Stimulated activated CD4-positive, alpha-beta T cell treated with anti-CD3 and anti-CD28 coated beads, TNF-alpha, amount 100 ng/mL, for 1 hour (primary cell): ENCODE measurements around the gene EHBP1L1.
A peak's percentile ranks its signal among the peaks of the same experiment; 100 is the strongest.

Experiments used
- DNase-seq, 3 donors: peaks; one replicate each; pipeline ENCODE4 v3.0.0-alpha.2; 2020; ENCODE audit warnings: low read depth in 3 of 3, low spot score in 1 of 3

EHBP1L1 gene

GRCh38 chr11:65576867-65577755, 1.3 kb downstream of the EHBP1L1 start:
- no peak for DNase-seq

DNA sequence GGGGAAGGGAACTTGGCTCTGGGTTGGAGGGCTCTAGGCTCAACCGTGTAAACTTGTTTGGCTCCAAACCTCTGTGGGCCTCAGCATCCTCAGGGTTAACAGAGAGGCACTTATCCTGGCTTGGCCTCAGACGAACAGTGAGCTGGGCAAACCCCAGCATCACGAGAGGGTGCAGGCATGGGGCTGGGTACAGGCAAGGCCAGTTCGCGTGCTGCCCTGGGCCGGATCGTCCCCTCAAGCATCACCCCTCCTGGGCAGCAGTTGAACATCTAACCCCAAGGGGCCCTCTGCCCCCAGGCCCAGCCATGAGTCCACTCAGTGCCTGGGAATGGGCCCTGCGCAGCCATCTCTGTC, 1.9 kb downstream of the EHBP1L1 start:
- DNase-seq: no peak

- DNase-seq: no peak
Measured at GRCh38 chr11:65578134-65578533, 2.3 kb downstream of the EHBP1L1 start.

DNA sequence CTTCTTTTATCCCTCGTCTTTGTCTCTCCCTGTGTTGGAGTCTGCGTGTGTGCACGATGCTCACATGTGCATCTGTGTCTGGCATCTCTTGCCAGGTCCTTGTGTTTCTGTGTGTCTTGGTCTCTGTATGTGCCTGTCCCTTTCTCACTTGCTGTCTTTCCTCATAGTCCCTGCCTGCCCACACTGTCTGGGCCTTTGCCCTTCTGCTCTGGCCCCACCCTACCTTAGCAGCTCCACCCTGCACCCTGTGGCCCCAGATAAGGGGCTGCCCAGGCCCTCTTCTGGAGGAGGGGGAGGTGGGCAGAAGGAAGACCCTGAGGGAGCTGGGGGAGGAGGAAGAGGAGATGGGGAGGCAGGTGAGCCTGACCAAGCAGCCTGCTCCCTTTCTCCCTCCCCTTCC, 2.8 kb downstream of the EHBP1L1 start:
- DNase-seq: no peak

- no peak for DNase-seq
Measured at GRCh38 chr11:65579291-65579690, 3.4 kb downstream of the EHBP1L1 start.

DNA sequence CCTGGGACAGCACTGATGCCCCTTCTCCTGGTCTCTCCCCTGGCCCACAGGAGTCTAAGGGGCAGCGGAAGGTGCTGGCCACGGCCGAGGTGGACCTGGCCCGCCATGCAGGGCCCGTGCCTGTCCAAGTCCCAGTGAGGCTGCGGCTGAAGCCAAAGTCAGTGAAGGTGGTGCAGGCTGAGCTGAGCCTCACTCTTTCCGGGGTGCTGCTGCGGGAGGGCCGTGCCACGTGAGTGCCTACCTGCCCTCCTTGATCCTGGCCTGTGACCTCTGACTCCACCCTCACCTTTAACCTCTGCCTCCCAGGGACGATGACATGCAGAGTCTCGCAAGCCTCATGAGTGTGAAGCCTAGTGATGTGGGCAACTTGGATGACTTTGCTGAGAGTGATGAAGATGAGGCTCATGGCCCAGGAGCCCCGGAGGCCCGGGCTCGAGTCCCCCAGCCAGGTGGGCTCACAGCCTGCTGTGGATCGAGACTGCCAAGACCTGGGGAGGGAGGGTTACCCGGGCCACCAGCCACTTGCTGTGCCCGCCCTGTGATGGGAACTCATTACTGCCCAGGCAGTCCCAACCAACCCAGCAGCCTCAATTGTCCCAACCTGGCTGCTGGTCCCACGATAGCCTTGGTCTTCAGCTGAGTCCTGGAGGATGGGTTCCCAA, 4.3 kb downstream of the EHBP1L1 start:
- DNase-seq: no peak

DNA sequence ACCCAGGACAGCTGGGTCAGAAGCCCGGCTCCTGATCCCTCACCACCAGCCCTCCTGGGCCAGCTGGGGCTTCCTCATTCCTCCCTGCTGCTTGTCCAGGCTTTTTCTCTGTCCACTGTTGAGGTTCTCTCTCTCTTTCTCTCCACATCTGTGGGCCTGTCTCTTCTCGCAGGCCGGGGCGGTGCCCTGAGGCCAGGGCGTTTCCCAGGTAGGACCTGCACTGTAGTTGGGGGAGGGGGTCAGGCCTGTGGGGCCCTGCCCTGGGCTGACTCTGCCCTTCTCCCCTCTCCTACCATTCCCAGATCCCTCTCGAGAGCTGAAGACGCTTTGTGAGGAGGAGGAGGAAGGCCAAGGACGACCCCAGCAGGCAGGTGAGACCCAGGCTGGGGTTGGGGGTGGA, 4.9 kb downstream of the EHBP1L1 start:
- no peak for DNase-seq

- no peak for DNase-seq
Measured at GRCh38 chr11:65581928-65582327, 6.1 kb downstream of the EHBP1L1 start.

DNA sequence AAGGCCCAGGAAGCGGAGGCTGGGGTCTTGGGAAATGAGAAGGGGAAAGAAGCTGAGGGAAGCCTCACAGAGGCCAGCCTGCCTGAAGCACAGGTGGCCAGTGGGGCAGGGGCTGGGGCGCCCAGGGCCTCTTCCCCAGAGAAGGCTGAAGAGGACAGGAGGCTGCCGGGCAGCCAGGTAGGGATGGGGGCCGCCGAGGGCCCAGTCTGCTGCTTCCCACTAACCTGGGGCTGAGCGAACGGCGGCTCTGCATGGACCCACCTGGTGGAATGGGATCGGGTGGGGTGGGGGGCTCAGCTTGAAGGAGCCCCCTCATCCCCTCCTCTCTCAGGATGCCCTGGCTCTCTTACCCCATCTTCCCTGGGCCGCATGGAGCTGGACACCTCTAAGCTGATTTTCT, 7.7 kb downstream of the EHBP1L1 start:
- no peak for DNase-seq

GRCh38 chr11:65584106-65584505, 8.3 kb downstream of the EHBP1L1 start:
- no peak for DNase-seq

DNA sequence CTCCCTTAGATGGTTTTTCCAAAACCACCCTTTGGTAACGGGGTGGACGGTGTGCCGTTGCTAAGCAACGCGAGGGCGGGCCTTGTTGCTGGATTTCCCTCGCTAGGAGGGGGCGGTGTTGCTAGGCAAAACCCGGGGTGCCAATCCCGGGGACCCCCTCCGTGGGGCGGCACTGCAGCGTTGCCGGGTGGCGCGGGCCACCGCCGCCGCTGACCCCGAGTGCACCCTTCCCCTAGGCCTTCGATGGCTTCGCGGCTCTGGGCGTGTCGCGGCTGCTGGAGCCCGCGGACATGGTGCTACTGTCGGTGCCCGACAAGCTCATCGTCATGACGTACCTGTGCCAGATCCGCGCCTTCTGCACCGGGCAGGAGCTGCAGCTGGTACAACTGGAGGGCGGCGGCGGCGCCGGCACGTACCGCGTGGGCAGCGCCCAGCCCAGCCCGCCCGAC, 8.9 kb downstream of the EHBP1L1 start:
- DNase-seq: no peak

- no peak for DNase-seq
Measured at GRCh38 chr11:65585396-65586246, 9.8 kb downstream of the EHBP1L1 start.

GRCh38 chr11:65586247-65586630, 10.4 kb downstream of the EHBP1L1 start:
- DNase-seq: no peak

GRCh38 chr11:65586676-65587075, 10.8 kb downstream of the EHBP1L1 start:
- no peak for DNase-seq

DNA sequence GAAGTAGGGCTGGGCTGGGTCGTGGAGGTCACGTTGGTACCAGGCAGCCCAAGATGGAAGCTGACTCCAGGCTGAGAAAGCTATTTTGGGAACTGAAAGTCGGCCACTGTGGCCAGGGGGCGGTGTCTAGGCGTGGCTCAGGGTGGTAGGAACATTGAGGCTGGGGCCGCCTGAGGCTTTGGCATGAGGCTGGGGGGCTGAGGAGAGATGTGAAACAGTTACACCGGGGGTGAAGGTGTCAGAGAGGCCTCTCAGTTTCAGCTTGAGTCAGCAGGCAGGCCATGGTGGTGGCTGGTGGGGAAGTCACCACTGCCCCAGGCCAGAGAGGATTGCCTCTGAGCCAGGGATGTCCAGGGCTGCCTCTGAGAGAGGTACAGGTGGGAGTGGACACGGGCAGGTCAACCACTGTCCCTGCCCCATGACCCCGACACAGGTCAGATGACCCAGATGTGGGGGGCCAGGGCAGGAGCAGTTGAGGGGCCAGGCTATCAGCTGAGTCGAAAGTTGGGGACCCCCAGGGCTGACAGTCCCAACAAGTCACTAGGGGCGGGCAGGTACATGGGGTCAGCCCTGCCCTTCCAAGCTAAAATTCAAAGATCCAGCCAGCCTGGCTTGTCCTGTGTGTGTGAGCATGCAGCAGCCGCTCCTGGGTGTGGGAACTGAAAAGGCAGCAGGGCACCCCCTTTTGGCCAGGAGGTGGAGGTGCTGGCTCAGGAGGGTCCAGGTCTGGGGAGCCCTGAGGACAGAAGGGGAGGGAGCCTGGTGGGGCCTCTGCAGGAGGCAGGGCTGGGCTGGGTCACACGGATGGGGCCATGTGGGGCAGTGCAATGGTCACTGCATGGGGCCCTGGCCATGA, 12.6 kb downstream of the EHBP1L1 start:
- peak; percentile 48 to 56 (median 52) for DNase-seq

DNA sequence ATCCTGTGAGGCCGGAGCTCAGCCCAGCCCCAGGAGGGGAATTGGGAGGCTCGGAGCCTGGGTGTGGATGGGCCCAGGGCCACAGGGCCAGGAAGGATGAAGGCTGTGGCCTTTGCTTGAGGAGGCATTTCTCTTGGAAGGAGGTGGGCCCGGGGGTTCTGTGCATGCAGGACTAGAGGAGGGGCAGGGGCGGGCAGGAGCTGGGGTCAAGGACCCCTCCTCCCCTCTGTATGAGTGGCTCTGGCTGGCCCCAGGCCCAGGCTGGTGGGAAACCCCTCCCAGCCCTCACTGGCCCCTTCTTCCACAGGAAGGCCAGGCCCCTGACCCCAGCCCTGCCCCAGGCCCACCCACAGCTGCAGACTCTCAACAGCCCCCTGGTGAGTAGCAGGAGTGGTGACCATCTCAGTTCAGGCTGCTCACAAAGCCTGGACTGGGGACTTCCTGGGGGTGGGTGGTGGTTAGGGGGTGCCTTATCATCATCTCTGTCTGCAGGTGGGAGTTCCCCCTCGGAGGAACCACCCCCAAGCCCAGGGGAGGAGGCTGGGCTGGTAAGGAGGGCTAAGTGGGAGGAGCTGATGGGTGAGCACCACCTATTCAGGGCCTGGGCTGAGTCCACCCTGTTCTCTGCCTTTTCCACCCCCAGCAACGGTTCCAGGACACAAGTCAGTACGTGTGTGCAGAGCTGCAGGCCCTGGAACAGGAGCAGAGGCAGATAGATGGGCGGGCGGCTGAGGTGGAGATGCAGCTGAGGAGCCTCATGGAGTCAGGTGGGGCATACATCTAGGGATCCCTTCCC, 13.8 kb downstream of the EHBP1L1 start:
- DNase-seq: no peak

DNA sequence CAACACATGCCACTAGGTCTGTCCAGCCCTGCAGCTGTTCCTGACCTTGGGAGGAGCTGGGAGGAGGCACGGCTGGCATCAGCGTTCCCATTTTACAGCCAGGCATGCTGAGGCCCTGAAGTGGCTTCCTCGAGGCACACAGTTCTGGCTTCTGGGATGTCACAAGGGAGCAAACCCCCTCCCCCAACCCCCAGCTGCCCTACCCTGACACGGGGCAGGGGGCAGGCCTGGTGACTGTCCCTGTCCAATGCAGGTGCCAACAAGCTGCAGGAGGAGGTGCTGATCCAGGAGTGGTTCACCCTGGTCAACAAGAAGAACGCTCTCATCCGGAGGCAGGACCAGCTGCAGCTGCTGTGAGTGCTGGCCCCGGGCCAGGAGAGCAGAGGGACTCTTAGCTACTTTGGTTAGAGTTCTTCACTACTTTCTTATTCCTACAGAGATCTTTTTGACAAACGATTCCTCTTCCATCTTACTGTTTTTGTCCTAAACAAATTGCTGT, 14.4 kb downstream of the EHBP1L1 start:
- DNase-seq: no peak

GRCh38 chr11:65591939-65592857, 16.3 kb downstream of the EHBP1L1 start:
- no peak for DNase-seq
